Endothelial cell of umbilical vein (primary cell): Measurements from ENCODE around the gene TMEM273. TPM values are rescaled to one million over a fixed set of nuclear protein-coding genes. Genes with fewer than 3 reads are reported as not detected.

ENCODE experiments used
- BruUV-seq: library from RNA; stranded (reverse); fragments of 400-500 nt; replicated peaks from 2 replicates; lab custom pipeline; 2021; lab: Mats Ljungman, UMichigan
- CTCF ChIA-PET: fragments of 300-600, 350-600 bp; sonication (Branson Sonifier 250); formaldehyde crosslinking; loops from one replicate; lab custom pipeline; 2021; ENCODE audit warnings: antibody characterized with exemption, inconsistent platforms; lab: Charles Lee
- POLR2A ChIA-PET: fragments of 300-600, 350-600 bp; sonication (Branson Sonifier 250); formaldehyde crosslinking; loops from one replicate; lab custom pipeline; 2021; ENCODE audit warnings: antibody characterized with exemption, inconsistent platforms; lab: Charles Lee
- DNase-seq: peaks from one replicate; pipeline ENCODE4 v3.0.0-alpha.2; 2011; ENCODE audit warnings: low read depth, low spot score
- FAIRE-seq: peaks from 2 replicates; lab custom pipeline; 2011; peaks lifted over from hg19 to GRCh38; lab: Jason Lieb, UNC
- H2AFZ ChIP-seq: 2 replicates; pipeline ENCODE4 v1.6.0; 2012; ENCODE audit warnings: low read depth, low read length, control low read depth, inconsistent platforms
- H3K27ac ChIP-seq: 2 replicates; pipeline ENCODE4 v1.5.1; 2011; ENCODE audit warnings: low read depth, mild to moderate bottlenecking, control low read depth, low read length, moderate library complexity; ENCODE audit not compliant: insufficient read depth
- H3K27me3 ChIP-seq, 2 experiments: 2 replicates each; pipeline versions ENCODE4 v1.6.0 to v1.6.1; 2011; ENCODE audit warnings: low read length in 2 of 2, mixed read lengths in 1 of 2; ENCODE audit not compliant: control insufficient read depth in 2 of 2, insufficient read depth in 2 of 2
- H3K36me3 ChIP-seq, 2 experiments: 2 replicates in 1 of 2; 3 replicates in 1 of 2; pipeline ENCODE4 v1.5.1; 2011; ENCODE audit warnings: low read length in 2 of 2, mild to moderate bottlenecking in 1 of 2, moderate library complexity in 1 of 2; ENCODE audit not compliant: control insufficient read depth in 2 of 2, insufficient read depth in 2 of 2; ENCODE audit errors: extremely low read depth in 1 of 2
- H3K4me1 ChIP-seq: 3 replicates; pipeline ENCODE4 v1.5.1; 2011; ENCODE audit warnings: mild to moderate bottlenecking, low read length; ENCODE audit not compliant: control insufficient read depth, insufficient read depth; ENCODE audit errors: extremely low read depth
- H3K4me2 ChIP-seq: 2 replicates; pipeline ENCODE4 v1.6.1; 2011; ENCODE audit warnings: low read length, control low read depth, mixed read lengths; ENCODE audit not compliant: insufficient read depth
- H3K4me3 ChIP-seq, 3 experiments: fragments of 200-600 bp in 1 of 3; sonication (generic), shearing (Covaris generic) in 1 of 3; replicated peaks in 1 of 3; 2 replicates each; pipeline ENCODE4 v1.5.1; 2011 to 2016; ENCODE audit warnings: control low read depth in 3 of 3, low read length in 3 of 3, mild to moderate bottlenecking in 2 of 3, inconsistent platforms in 1 of 3, low read depth in 1 of 3, moderate library complexity in 1 of 3; ENCODE audit not compliant: insufficient read depth in 1 of 3
- H3K79me2 ChIP-seq: 2 replicates; pipeline ENCODE4 v1.6.0; 2012; ENCODE audit warnings: low read length, inconsistent platforms; ENCODE audit not compliant: control insufficient read depth, insufficient read depth
- H3K9ac ChIP-seq: replicated peaks from 2 replicates; pipeline ENCODE3; 2011; ENCODE audit warnings: low read length, control low read depth; ENCODE audit not compliant: insufficient read depth; ENCODE audit errors: extremely low read depth
- H3K9me1 ChIP-seq: replicated peaks from 3 replicates; pipeline ENCODE4 v1.6.0; 2011; ENCODE audit warnings: mild to moderate bottlenecking, low read length; ENCODE audit not compliant: control insufficient read depth, insufficient read depth; ENCODE audit errors: extremely low read depth
- H3K9me3 ChIP-seq: replicated peaks from 2 replicates; pipeline ENCODE4 v1.5.1; 2012; ENCODE audit warnings: low read length, inconsistent platforms; ENCODE audit not compliant: control insufficient read depth, insufficient read depth
- H4K20me1 ChIP-seq: replicated peaks from 2 replicates; pipeline ENCODE3; 2011; ENCODE audit warnings: mild to moderate bottlenecking, low read length; ENCODE audit not compliant: control insufficient read depth, insufficient read depth; ENCODE audit errors: extremely low read depth
- CTCF ChIP-seq, 2 donors: IDR thresholded peaks; 1 replicate in 1 of 2; 2 replicates in 1 of 2; pipeline ENCODE4 v1.5.1; 2011; ENCODE audit warnings: low read length in 2 of 2, mild to moderate bottlenecking in 2 of 2, moderate library complexity in 2 of 2, control low read depth in 1 of 2, inconsistent platforms in 1 of 2, low read depth in 1 of 2; ENCODE audit not compliant: insufficient read depth in 1 of 2; ENCODE audit errors: extremely low read depth in 1 of 2
- EZH2 ChIP-seq: IDR thresholded peaks from 2 replicates; pipeline ENCODE4 v1.6.1; 2012; ENCODE audit warnings: borderline replicate concordance, low read depth, mild to moderate bottlenecking, moderate library complexity, low read length, inconsistent platforms; ENCODE audit not compliant: severe bottlenecking
- FOS ChIP-seq: IDR thresholded peaks from 2 replicates; pipeline ENCODE4 v1.6.1; 2011; ENCODE audit warnings: mild to moderate bottlenecking, low read length, moderate library complexity, borderline replicate concordance; ENCODE audit not compliant: insufficient read depth
- GATA2 ChIP-seq: IDR thresholded peaks from 2 replicates; pipeline ENCODE4 v1.7.0; 2011; ENCODE audit warnings: low read depth, mild to moderate bottlenecking, moderate library complexity, mixed read lengths, low read length; ENCODE audit not compliant: insufficient read length, insufficient read depth
- JUN ChIP-seq: IDR thresholded peaks from 2 replicates; pipeline ENCODE4 v1.6.1; 2011; ENCODE audit warnings: borderline replicate concordance, low read depth; ENCODE audit not compliant: insufficient read length, insufficient read depth
- MAX ChIP-seq: IDR thresholded peaks from 2 replicates; pipeline ENCODE4 v1.6.1; 2011; ENCODE audit not compliant: insufficient read depth, insufficient read length
- MYC ChIP-seq: IDR thresholded peaks from one replicate; pipeline ENCODE4 v1.6.1; 2011; ENCODE audit warnings: mild to moderate bottlenecking, low read depth, low read length
- POLR2A ChIP-seq: IDR thresholded peaks from 2 replicates; pipeline ENCODE4 v1.6.1; 2012; ENCODE audit warnings: low read depth, mild to moderate bottlenecking, control low read depth, low read length
- POLR2AphosphoS5 ChIP-seq: IDR thresholded peaks from 2 replicates; pipeline ENCODE4 v1.6.1; 2012; ENCODE audit warnings: low read depth, mild to moderate bottlenecking, control low read depth, low read length, moderate library complexity; ENCODE audit not compliant: insufficient read depth
- dilution Hi-C: fragments of 300-500 bp; cut with MboI; formaldehyde crosslinking; loops from one replicate; pipeline ENCODE4 v1.15.0; 2019; ENCODE audit warnings: low sequenced_read_pairs; ENCODE audit not compliant: extremely low pct_ligation_motif_present
- intact Hi-C: fragments of 100-400 bp; cut with micrococcal nuclease; formaldehyde crosslinking; loops from one replicate; pipeline ENCODE4 v1.10.0; 2022
- polyA plus RNA-seq, 4 experiments: library from polyadenylated mRNA; depleted of rRNA in 3 of 4; stranded (reverse) in 3 of 4; unstranded in 1 of 4; fragments of >200 nt; gene quantifications; 2 replicates each; pipeline versions ENCODE4 v1.2.1 to v1.2.3, GENCODE V29; 2011 to 2012; ENCODE audit warnings: missing spikeins in 1 of 4
- total RNA-seq: library from RNA; stranded (reverse); gene quantifications from 2 replicates; pipeline ENCODE4 v1.2.3, GENCODE V29; 2021

TMEM273 gene
- total and polyA plus RNA-seq, 2 donors (not counting 3 experiments of a cell fraction or from before 2014, with no cell fraction given) = 1.9 to 3.7 TPM

GRCh38 chr10:49174261-49174925, 13.8 kb downstream of the TMEM273 start:
- Histone ChIP-seq H2AFZ (no peak overlapping the region), H3K4me3 (no peak overlapping the region), H3K27ac (no peak overlapping the region), H3K27me3 (peaks cover 0 to 4% of the 10 kb centered on the region in 2 experiments), H3K79me2 (no peaks in the 10 kb centered on the region), H3K9ac (no peak overlapping the region), H3K4me2 (no peak overlapping the region), H4K20me1 (no peaks in the 10 kb centered on the region), H3K4me1 (peaks cover 9% of the 10 kb centered on the region), H3K36me3 (no peaks in the 10 kb centered on the region), H3K9me3 (no peaks in the 10 kb centered on the region), H3K9me1 (no peaks in the 10 kb centered on the region)
- DNase-seq (no peak), FAIRE-seq (no peak)
- no TSS peak for BruUV-seq
- CTCF ChIA-PET = interaction anchor here (3.2 kb wide), 1 partner anchor 10 kb away, joined by 13 read pairs; no protein-coding TSS in a partner anchor
- TF ChIP-seq EZH2 = no peak
- no peak for TF ChIP-seq GATA2
- TF ChIP-seq CTCF (IDR thresholded peaks at IDR 0.05; ENCODE audit: extremely low read depth in 1 of 2, insufficient read depth in 1 of 2, low read depth in 1 of 2, low read length in 2 of 2) = no peak
- no peak for TF ChIP-seq MYC
- no peak for TF ChIP-seq JUN
- no peak for TF ChIP-seq POLR2A
- TF ChIP-seq MAX = no peak
- TF ChIP-seq FOS = no peak
- no peak for TF ChIP-seq POLR2AphosphoS5
- intact Hi-C loops = no loop called here
- dilution Hi-C loops = no loop called here
- POLR2A ChIA-PET = no interaction called here
